ENCODE measurements around the gene ATF6B. TPM values are rescaled to one million over a fixed set of nuclear protein-coding genes. Genes with fewer than 3 reads are reported as not detected.

The ATF6B gene
- total RNA-seq, 4 donors from 2014 or later = 13.3 to 26.9 (median 25.2) TPM

DNA sequence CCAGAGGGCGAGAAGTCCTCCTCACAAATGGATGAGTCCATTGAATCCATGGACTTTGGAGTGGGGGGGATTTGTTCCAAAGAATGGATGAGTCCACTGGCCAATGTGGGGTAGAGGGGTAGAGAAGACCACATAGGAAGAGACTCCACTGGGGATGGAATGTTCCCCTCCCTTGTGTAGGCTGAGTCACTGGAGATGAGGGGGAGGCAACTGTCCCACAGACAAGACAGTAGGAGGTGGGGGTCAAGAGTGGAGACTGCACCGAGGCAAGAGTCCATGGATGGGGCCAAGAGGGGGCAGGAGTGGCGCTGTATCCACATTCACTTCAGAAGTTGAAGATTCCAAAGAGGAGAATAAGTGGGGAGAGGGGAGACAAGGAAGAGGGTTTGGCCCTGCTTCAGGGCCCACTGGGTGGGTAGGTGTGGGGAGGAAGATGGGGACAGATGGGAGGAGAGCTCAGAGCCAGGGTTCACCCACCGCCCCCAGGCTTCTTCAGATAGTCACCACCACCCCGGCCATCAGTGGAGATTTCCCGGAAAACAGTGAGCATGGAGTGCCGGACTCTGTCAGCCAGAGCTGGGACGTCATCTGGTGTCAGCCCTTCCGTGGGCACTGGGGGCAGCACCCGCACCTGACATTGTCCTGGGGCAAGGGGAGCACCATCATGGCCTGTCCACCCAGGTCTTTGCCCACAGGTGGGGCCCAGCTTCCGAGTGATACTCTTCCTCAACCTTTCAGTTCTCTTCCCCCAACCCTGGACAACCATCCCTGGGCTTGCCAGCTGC is 41.0 kb upstream of the ATF6B start:
- WGBS, 2 donors (ENCODE audit: low coverage in 1 of 2) = 59 to 64% methylated on average over 3 to 4 of the region's 11 CpGs
- Histone ChIP-seq H3K27ac (peak overlapping the region in 3 of 4 donors; percentile 16 to 74 (median 35)), H3K36me3 (peaks cover 0 to 74% of the 10 kb centered on the region in 2 donors), H3K27me3 (no peaks in the 10 kb centered on the region), H3K4me3 (no peak overlapping the region), H3K4me1 (peaks cover 0 to 24% (median 0%) of the 10 kb centered on the region in 3 donors), H3K9me3 (no peaks in the 10 kb centered on the region)
- no peak for ATAC-seq
- TF ChIP-seq, protein P1, sequence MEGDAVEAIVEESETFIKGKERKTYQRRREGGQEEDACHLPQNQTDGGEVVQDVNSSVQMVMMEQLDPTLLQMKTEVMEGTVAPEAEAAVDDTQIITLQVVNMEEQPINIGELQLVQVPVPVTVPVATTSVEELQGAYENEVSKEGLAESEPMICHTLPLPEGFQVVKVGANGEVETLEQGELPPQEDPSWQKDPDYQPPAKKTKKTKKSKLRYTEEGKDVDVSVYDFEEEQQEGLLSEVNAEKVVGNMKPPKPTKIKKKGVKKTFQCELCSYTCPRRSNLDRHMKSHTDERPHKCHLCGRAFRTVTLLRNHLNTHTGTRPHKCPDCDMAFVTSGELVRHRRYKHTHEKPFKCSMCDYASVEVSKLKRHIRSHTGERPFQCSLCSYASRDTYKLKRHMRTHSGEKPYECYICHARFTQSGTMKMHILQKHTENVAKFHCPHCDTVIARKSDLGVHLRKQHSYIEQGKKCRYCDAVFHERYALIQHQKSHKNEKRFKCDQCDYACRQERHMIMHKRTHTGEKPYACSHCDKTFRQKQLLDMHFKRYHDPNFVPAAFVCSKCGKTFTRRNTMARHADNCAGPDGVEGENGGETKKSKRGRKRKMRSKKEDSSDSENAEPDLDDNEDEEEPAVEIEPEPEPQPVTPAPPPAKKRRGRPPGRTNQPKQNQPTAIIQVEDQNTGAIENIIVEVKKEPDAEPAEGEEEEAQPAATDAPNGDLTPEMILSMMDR (IDR thresholded peaks at IDR 0.05) = no peak
- TF ChIP-seq EP300 (IDR thresholded peaks at IDR 0.05) (no peak), POLR2AphosphoS5 (IDR thresholded peaks at IDR 0.05) (no peak), POLR2A (IDR thresholded peaks at IDR 0.05) (no peak)

DNA sequence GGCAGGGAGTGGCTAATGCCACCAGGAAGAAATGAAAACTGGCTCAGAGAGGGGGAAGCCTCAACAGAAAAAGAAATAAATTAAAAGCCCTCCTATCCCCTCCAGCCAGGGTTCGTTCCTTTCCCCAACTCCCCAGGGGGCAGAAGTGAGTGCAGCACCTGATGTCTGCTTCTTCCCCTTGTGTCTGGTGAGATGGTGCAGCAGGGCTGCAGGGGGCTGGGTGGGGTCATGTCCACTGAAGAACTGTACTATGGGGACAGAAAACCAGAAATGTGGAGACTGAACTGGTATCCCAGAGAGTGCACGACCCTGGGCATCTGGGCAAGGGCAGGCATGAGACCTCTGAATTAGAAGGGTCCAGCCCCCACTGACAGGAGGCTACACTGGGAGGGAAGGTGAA is 40.3 kb upstream of the ATF6B start:
- H3K4me1 ChIP-seq = peaks cover 0 to 22% (median 0%) of the 10 kb centered on the region in 3 donors
- H3K36me3 ChIP-seq = peaks cover 0 to 80% of the 10 kb centered on the region in 2 donors
- peak overlapping the region in 3 of 4 donors; percentile 16 to 74 (median 35) for H3K27ac ChIP-seq
- TF ChIP-seq, protein P1 (IDR thresholded peaks at IDR 0.05) = no peak
- no peak overlapping the region for H3K4me3 ChIP-seq
- H3K9me3 ChIP-seq = no peaks in the 10 kb centered on the region
- no peaks in the 10 kb centered on the region for H3K27me3 ChIP-seq
- ATAC-seq = no peak
- WGBS, 2 donors (ENCODE audit: low coverage in 1 of 2) = 61 to 67% methylated on average over 1 to 2 of the region's 2 CpGs

DNA sequence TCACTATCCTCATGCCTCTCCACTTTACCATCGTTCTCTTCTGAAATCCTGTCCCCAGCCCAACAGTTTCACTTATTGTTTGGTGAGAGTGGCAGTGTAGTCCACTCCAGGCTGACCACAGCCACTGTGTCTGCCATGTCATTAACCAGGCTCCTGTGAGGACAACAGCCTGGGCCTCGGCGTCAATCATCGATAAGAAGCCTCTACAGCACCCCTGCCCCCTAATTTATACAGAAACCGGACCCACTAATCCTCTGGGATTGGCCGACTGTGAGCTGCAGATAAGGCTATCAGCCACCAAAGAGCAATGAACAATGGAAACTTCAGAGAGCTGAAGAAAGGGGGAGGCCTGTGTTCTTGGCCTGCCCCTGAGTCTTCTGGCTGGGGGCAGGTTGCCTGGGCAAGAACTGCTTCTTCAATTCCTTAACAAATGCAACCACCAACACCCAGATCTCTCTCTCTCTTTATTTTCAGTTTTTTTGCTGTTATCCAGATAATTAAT is 39.8 kb upstream of the ATF6B start:
- H3K36me3 ChIP-seq = peaks cover 0 to 86% of the 10 kb centered on the region in 2 donors
- H3K27ac ChIP-seq = peak overlapping the region in 2 of 4 donors; percentile 35 to 74

GRCh38 chr6:32167154-32167760 is 39.2 kb upstream of the ATF6B start:
- Histone ChIP-seq H3K4me1 (peaks cover 0 to 19% (median 0%) of the 10 kb centered on the region in 3 donors), H3K27ac (peak overlapping the region in 3 of 4 donors; percentile 22 to 74 (median 35)), H3K4me3 (no peak overlapping the region), H3K36me3 (peaks cover 0 to 91% of the 10 kb centered on the region in 2 donors), H3K27me3 (no peaks in the 10 kb centered on the region), H3K9me3 (no peaks in the 10 kb centered on the region)
- ATAC-seq = no peak
- TF ChIP-seq, protein P1 (IDR thresholded peaks at IDR 0.05) = no peak
- TF ChIP-seq EP300 (IDR thresholded peaks at IDR 0.05) (no peak), POLR2A (IDR thresholded peaks at IDR 0.05) (no peak), POLR2AphosphoS5 (IDR thresholded peaks at IDR 0.05) (no peak)
- WGBS, 2 donors (ENCODE audit: low coverage in 1 of 2) = 66 to 88% methylated on average over 1 to 7 of the region's 32 CpGs

More for the DNA sequence above, 39.8 kb upstream of the ATF6B start:
- Histone ChIP-seq H3K4me3 (no peak overlapping the region), H3K4me1 (peaks cover 0 to 22% (median 0%) of the 10 kb centered on the region in 3 donors), H3K9me3 (no peaks in the 10 kb centered on the region), H3K27me3 (no peaks in the 10 kb centered on the region)
- no peak for ATAC-seq
- whole genome bisulfite sequencing, 2 donors (ENCODE audit: low coverage in 1 of 2) = 62 to 83% methylated on average over 1 to 4 of the region's 6 CpGs
- TF ChIP-seq POLR2AphosphoS5 (IDR thresholded peaks at IDR 0.05) (no peak), POLR2A (IDR thresholded peaks at IDR 0.05) (no peak), EP300 (IDR thresholded peaks at IDR 0.05) (no peak)
- TF ChIP-seq, protein P1 (IDR thresholded peaks at IDR 0.05) = no peak

Data from gastroesophageal sphincter (tissue), 4 donors.